Activated naive CD8-positive, alpha-beta T cell (primary cell): Measurements from ENCODE around the gene NFKBIB.

ENCODE experiments used
- H3K27ac Mint-ChIP-seq: one replicate; pipeline ENCODE4 v1.8.0; 2021; ENCODE audit warnings: mixed read lengths
- H3K27me3 Mint-ChIP-seq: one replicate; pipeline ENCODE4 v1.8.0; 2021; ENCODE audit warnings: mixed read lengths
- H3K36me3 Mint-ChIP-seq: one replicate; pipeline ENCODE4 v1.8.0; 2021; ENCODE audit warnings: mixed read lengths
- H3K4me1 Mint-ChIP-seq: one replicate; pipeline ENCODE4 v1.8.0; 2021; ENCODE audit warnings: low read depth, mixed read lengths
- H3K4me3 Mint-ChIP-seq: one replicate; pipeline ENCODE4 v1.8.0; 2021; ENCODE audit warnings: mild to moderate bottlenecking, mixed read lengths
- H3K9me3 Mint-ChIP-seq: one replicate; pipeline ENCODE4 v1.8.0; 2021; ENCODE audit warnings: low read depth, mixed read lengths

NFKBIB gene

GRCh38 chr19:38888876-38889275 lies 10.9 kb upstream of the NFKBIB start:
- no peaks in the 10 kb centered on the region for H3K27me3 Mint-ChIP-seq
- no peaks in the 10 kb centered on the region for H3K36me3 Mint-ChIP-seq

GRCh38 chr19:38889803-38890202 lies 10.0 kb upstream of the NFKBIB start:
- no peaks in the 10 kb centered on the region for H3K9me3 Mint-ChIP-seq
- no peak overlapping the region for H3K27ac Mint-ChIP-seq
- peaks cover 2% of the 10 kb centered on the region for H3K36me3 Mint-ChIP-seq
- H3K4me3 Mint-ChIP-seq = no peak overlapping the region
- peaks cover 3% of the 10 kb centered on the region for H3K4me1 Mint-ChIP-seq
- no peaks in the 10 kb centered on the region for H3K27me3 Mint-ChIP-seq

More at GRCh38 chr19:38888876-38889275, 10.9 kb upstream of the NFKBIB start:
- H3K4me3 Mint-ChIP-seq = no peak overlapping the region
- H3K9me3 Mint-ChIP-seq = no peaks in the 10 kb centered on the region
- H3K4me1 Mint-ChIP-seq = peaks cover 1% of the 10 kb centered on the region
- no peak overlapping the region for H3K27ac Mint-ChIP-seq

GRCh38 chr19:38890686-38891085 lies 9.1 kb upstream of the NFKBIB start:
- H3K9me3 Mint-ChIP-seq = no peaks in the 10 kb centered on the region
- peaks cover 2% of the 10 kb centered on the region for H3K36me3 Mint-ChIP-seq
- H3K27me3 Mint-ChIP-seq = no peaks in the 10 kb centered on the region
- no peak overlapping the region for H3K27ac Mint-ChIP-seq
- H3K4me1 Mint-ChIP-seq = peaks cover 3% of the 10 kb centered on the region
- H3K4me3 Mint-ChIP-seq = no peak overlapping the region

GRCh38 chr19:38891771-38892170 lies 8.0 kb upstream of the NFKBIB start:
- H3K36me3 Mint-ChIP-seq = peaks cover 2% of the 10 kb centered on the region
- H3K27ac Mint-ChIP-seq = no peak overlapping the region
- no peak overlapping the region for H3K4me3 Mint-ChIP-seq
- no peaks in the 10 kb centered on the region for H3K9me3 Mint-ChIP-seq
- peaks cover 3% of the 10 kb centered on the region for H3K4me1 Mint-ChIP-seq
- no peaks in the 10 kb centered on the region for H3K27me3 Mint-ChIP-seq

GRCh38 chr19:38892841-38893240 lies 6.9 kb upstream of the NFKBIB start:
- Mint-ChIP-seq H3K4me3 (no peak overlapping the region), H3K36me3 (peaks cover 2% of the 10 kb centered on the region), H3K9me3 (no peaks in the 10 kb centered on the region), H3K27me3 (no peaks in the 10 kb centered on the region), H3K27ac (no peak overlapping the region), H3K4me1 (peaks cover 8% of the 10 kb centered on the region)

- Mint-ChIP-seq H3K4me1 (peaks cover 13% of the 10 kb centered on the region), H3K27me3 (no peaks in the 10 kb centered on the region), H3K36me3 (peaks cover 2% of the 10 kb centered on the region), H3K9me3 (no peaks in the 10 kb centered on the region), H3K4me3 (no peak overlapping the region), H3K27ac (no peak overlapping the region)
These were observed 6.4 kb upstream of the NFKBIB start for GRCh38 chr19:38893341-38893771.

GRCh38 chr19:38894968-38895367 lies 4.8 kb upstream of the NFKBIB start:
- Mint-ChIP-seq H3K4me1 (peaks cover 21% of the 10 kb centered on the region), H3K36me3 (peaks cover 2% of the 10 kb centered on the region), H3K4me3 (no peak overlapping the region), H3K27ac (no peak overlapping the region), H3K9me3 (no peaks in the 10 kb centered on the region), H3K27me3 (no peaks in the 10 kb centered on the region)

GRCh38 chr19:38898788-38899446 lies 852 bp upstream of the NFKBIB start:
- Mint-ChIP-seq H3K4me3 (peak overlapping the region; percentile 96), H3K27me3 (no peaks in the 10 kb centered on the region), H3K36me3 (peaks cover 2% of the 10 kb centered on the region), H3K4me1 (peaks cover 37% of the 10 kb centered on the region), H3K9me3 (no peaks in the 10 kb centered on the region), H3K27ac (peak overlapping the region; percentile 90)

- no peaks in the 10 kb centered on the region for H3K27me3 Mint-ChIP-seq
- H3K36me3 Mint-ChIP-seq = peaks cover 4% of the 10 kb centered on the region
- peak overlapping the region; percentile 96 for H3K27ac Mint-ChIP-seq
- no peaks in the 10 kb centered on the region for H3K9me3 Mint-ChIP-seq
- peaks cover 42% of the 10 kb centered on the region for H3K4me1 Mint-ChIP-seq
- H3K4me3 Mint-ChIP-seq = peak overlapping the region; percentile 99
These were observed 447 bp downstream of the NFKBIB start for GRCh38 chr19:38900202-38900629.

- peaks cover 4% of the 10 kb centered on the region for H3K36me3 Mint-ChIP-seq
- H3K9me3 Mint-ChIP-seq = no peaks in the 10 kb centered on the region
- peak overlapping the region; percentile 99 for H3K4me3 Mint-ChIP-seq
- H3K4me1 Mint-ChIP-seq = peaks cover 42% of the 10 kb centered on the region
- peak overlapping the region; percentile 96 for H3K27ac Mint-ChIP-seq
- no peaks in the 10 kb centered on the region for H3K27me3 Mint-ChIP-seq
These were observed 998 bp downstream of the NFKBIB start for GRCh38 chr19:38900743-38901190.

- H3K4me3 Mint-ChIP-seq = peak overlapping the region; percentile 99
These were observed 1.9 kb downstream of the NFKBIB start for GRCh38 chr19:38901683-38902082.

GRCh38 chr19:38904581-38905539 lies 5.1 kb downstream of the NFKBIB start:
- peak overlapping the region; percentile 34 for H3K27ac Mint-ChIP-seq
- H3K36me3 Mint-ChIP-seq = peaks cover 10% of the 10 kb centered on the region
- peaks cover 34% of the 10 kb centered on the region for H3K4me1 Mint-ChIP-seq
- no peaks in the 10 kb centered on the region for H3K9me3 Mint-ChIP-seq
- no peaks in the 10 kb centered on the region for H3K27me3 Mint-ChIP-seq
- H3K4me3 Mint-ChIP-seq = peak overlapping the region; percentile 31

More at GRCh38 chr19:38901683-38902082, 1.9 kb downstream of the NFKBIB start:
- no peak overlapping the region for H3K27ac Mint-ChIP-seq
- peaks cover 4% of the 10 kb centered on the region for H3K36me3 Mint-ChIP-seq
- H3K4me1 Mint-ChIP-seq = peaks cover 42% of the 10 kb centered on the region
- no peaks in the 10 kb centered on the region for H3K9me3 Mint-ChIP-seq
- H3K27me3 Mint-ChIP-seq = no peaks in the 10 kb centered on the region

- Mint-ChIP-seq H3K4me3 (no peak overlapping the region), H3K4me1 (peaks cover 32% of the 10 kb centered on the region), H3K27ac (peak overlapping the region; percentile 34), H3K9me3 (no peaks in the 10 kb centered on the region), H3K27me3 (no peaks in the 10 kb centered on the region), H3K36me3 (peaks cover 10% of the 10 kb centered on the region)
These were observed 5.9 kb downstream of the NFKBIB start for GRCh38 chr19:38905620-38906019.

- H3K27me3 Mint-ChIP-seq = no peaks in the 10 kb centered on the region
- H3K9me3 Mint-ChIP-seq = no peaks in the 10 kb centered on the region
These were observed 7.5 kb downstream of the NFKBIB start for GRCh38 chr19:38907227-38907626.

GRCh38 chr19:38907670-38908069 lies 7.9 kb downstream of the NFKBIB start:
- no peak overlapping the region for H3K4me3 Mint-ChIP-seq
- peaks cover 10% of the 10 kb centered on the region for H3K36me3 Mint-ChIP-seq
- no peaks in the 10 kb centered on the region for H3K9me3 Mint-ChIP-seq
- no peaks in the 10 kb centered on the region for H3K27me3 Mint-ChIP-seq
- no peak overlapping the region for H3K27ac Mint-ChIP-seq
- peaks cover 21% of the 10 kb centered on the region for H3K4me1 Mint-ChIP-seq

More at GRCh38 chr19:38907227-38907626, 7.5 kb downstream of the NFKBIB start:
- H3K27ac Mint-ChIP-seq = no peak overlapping the region
- H3K4me3 Mint-ChIP-seq = no peak overlapping the region
- H3K36me3 Mint-ChIP-seq = peaks cover 10% of the 10 kb centered on the region
- H3K4me1 Mint-ChIP-seq = peaks cover 22% of the 10 kb centered on the region
